ENCODE measurements around the gene SZRD1. TPM values are rescaled to one million over a fixed set of nuclear protein-coding genes. Genes with fewer than 3 reads are reported as not detected.
A peak's percentile ranks its signal among the peaks of the same experiment; 100 is the strongest.

Gene SZRD1
- total RNA-seq, 1 experiment from 2014 or later, result 113 TPM

DNA sequence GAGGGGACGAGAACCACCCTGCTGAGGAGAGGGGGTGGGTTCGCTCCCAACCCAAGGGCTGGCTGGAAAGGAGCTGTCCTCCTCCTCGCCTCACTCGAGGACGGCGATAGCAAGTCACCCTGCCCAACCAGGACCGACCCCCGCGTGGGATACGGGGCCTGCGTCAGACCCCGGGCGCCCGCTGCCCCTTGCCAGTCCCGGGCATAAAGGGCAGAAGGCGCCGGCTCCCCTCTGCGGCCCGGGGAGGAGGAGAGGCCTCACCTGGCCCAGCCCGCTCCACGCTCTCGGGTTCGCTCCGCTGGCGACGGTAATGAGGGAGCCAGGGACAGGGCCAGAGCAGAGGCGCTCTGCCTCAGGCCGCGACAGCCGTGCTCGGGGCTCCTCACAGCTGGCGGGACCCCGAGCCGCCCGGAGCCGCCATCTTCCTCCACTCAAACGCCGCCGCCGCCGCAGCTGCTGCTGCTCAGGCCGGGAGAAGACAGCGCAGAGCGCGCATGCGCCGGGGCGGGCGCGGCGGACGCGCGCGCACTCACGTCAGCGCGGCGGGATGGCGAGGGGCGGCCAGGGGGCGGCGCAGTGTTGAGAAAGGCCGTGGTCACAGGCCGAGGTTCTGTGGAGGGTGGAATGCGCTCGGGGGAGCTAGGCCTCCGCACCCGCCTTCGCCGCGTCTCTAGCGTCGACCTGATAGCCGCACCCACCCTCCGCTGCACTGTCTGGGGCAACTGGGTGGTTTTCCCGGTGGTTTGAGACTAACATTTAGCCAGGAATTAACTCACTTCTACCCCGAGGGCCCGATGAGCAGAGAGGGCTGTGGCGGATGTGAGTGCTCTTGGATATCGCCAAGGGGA, 14.8 kb upstream of the SZRD1 start, which contains the start of gene FBXO42 (continued):
- TF ChIP-seq, protein P1, sequence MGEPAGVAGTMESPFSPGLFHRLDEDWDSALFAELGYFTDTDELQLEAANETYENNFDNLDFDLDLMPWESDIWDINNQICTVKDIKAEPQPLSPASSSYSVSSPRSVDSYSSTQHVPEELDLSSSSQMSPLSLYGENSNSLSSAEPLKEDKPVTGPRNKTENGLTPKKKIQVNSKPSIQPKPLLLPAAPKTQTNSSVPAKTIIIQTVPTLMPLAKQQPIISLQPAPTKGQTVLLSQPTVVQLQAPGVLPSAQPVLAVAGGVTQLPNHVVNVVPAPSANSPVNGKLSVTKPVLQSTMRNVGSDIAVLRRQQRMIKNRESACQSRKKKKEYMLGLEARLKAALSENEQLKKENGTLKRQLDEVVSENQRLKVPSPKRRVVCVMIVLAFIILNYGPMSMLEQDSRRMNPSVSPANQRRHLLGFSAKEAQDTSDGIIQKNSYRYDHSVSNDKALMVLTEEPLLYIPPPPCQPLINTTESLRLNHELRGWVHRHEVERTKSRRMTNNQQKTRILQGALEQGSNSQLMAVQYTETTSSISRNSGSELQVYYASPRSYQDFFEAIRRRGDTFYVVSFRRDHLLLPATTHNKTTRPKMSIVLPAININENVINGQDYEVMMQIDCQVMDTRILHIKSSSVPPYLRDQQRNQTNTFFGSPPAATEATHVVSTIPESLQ (CRISPR knock-in tag; IDR thresholded peaks at IDR 0.05), result no peak
- TF ChIP-seq FOXP1 (CRISPR knock-in tag; IDR thresholded peaks at IDR 0.05; ENCODE audit: borderline replicate concordance), result no peak; the same call in 1 of the 2 replicates
- TF ChIP-seq, protein P2, sequence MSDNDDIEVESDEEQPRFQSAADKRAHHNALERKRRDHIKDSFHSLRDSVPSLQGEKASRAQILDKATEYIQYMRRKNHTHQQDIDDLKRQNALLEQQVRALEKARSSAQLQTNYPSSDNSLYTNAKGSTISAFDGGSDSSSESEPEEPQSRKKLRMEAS (CRISPR knock-in tag; IDR thresholded peaks at IDR 0.05), result no peak
- TF ChIP-seq, protein P3, sequence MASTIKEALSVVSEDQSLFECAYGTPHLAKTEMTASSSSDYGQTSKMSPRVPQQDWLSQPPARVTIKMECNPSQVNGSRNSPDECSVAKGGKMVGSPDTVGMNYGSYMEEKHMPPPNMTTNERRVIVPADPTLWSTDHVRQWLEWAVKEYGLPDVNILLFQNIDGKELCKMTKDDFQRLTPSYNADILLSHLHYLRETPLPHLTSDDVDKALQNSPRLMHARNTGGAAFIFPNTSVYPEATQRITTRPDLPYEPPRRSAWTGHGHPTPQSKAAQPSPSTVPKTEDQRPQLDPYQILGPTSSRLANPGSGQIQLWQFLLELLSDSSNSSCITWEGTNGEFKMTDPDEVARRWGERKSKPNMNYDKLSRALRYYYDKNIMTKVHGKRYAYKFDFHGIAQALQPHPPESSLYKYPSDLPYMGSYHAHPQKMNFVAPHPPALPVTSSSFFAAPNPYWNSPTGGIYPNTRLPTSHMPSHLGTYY (CRISPR knock-in tag; IDR thresholded peaks at IDR 0.05), result no peak
- TF ChIP-seq, protein P4, sequence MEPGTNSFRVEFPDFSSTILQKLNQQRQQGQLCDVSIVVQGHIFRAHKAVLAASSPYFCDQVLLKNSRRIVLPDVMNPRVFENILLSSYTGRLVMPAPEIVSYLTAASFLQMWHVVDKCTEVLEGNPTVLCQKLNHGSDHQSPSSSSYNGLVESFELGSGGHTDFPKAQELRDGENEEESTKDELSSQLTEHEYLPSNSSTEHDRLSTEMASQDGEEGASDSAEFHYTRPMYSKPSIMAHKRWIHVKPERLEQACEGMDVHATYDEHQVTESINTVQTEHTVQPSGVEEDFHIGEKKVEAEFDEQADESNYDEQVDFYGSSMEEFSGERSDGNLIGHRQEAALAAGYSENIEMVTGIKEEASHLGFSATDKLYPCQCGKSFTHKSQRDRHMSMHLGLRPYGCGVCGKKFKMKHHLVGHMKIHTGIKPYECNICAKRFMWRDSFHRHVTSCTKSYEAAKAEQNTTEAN (CRISPR knock-in tag; IDR thresholded peaks at IDR 0.05), result no peak
- TF ChIP-seq, protein P5, sequence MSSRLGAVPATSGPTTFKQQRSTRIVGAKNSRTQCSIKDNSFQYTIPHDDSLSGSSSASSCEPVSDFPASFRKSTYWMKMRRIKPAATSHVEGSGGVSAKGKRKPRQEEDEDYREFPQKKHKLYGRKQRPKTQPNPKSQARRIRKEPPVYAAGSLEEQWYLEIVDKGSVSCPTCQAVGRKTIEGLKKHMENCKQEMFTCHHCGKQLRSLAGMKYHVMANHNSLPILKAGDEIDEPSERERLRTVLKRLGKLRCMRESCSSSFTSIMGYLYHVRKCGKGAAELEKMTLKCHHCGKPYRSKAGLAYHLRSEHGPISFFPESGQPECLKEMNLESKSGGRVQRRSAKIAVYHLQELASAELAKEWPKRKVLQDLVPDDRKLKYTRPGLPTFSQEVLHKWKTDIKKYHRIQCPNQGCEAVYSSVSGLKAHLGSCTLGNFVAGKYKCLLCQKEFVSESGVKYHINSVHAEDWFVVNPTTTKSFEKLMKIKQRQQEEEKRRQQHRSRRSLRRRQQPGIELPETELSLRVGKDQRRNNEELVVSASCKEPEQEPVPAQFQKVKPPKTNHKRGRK (CRISPR knock-in tag; IDR thresholded peaks at IDR 0.05; ENCODE audit: borderline replicate concordance), result no peak
- peak; percentile 82; the same call in 1 of the 2 replicates for TF ChIP-seq SP1 (CRISPR knock-in tag; conservative IDR thresholded peaks at IDR 0.05)
- TF ChIP-seq, protein P6, sequence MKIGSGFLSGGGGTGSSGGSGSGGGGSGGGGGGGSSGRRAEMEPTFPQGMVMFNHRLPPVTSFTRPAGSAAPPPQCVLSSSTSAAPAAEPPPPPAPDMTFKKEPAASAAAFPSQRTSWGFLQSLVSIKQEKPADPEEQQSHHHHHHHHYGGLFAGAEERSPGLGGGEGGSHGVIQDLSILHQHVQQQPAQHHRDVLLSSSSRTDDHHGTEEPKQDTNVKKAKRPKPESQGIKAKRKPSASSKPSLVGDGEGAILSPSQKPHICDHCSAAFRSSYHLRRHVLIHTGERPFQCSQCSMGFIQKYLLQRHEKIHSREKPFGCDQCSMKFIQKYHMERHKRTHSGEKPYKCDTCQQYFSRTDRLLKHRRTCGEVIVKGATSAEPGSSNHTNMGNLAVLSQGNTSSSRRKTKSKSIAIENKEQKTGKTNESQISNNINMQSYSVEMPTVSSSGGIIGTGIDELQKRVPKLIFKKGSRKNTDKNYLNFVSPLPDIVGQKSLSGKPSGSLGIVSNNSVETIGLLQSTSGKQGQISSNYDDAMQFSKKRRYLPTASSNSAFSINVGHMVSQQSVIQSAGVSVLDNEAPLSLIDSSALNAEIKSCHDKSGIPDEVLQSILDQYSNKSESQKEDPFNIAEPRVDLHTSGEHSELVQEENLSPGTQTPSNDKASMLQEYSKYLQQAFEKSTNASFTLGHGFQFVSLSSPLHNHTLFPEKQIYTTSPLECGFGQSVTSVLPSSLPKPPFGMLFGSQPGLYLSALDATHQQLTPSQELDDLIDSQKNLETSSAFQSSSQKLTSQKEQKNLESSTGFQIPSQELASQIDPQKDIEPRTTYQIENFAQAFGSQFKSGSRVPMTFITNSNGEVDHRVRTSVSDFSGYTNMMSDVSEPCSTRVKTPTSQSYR (CRISPR knock-in tag; IDR thresholded peaks at IDR 0.05), result no peak
- TF ChIP-seq, protein P7, sequence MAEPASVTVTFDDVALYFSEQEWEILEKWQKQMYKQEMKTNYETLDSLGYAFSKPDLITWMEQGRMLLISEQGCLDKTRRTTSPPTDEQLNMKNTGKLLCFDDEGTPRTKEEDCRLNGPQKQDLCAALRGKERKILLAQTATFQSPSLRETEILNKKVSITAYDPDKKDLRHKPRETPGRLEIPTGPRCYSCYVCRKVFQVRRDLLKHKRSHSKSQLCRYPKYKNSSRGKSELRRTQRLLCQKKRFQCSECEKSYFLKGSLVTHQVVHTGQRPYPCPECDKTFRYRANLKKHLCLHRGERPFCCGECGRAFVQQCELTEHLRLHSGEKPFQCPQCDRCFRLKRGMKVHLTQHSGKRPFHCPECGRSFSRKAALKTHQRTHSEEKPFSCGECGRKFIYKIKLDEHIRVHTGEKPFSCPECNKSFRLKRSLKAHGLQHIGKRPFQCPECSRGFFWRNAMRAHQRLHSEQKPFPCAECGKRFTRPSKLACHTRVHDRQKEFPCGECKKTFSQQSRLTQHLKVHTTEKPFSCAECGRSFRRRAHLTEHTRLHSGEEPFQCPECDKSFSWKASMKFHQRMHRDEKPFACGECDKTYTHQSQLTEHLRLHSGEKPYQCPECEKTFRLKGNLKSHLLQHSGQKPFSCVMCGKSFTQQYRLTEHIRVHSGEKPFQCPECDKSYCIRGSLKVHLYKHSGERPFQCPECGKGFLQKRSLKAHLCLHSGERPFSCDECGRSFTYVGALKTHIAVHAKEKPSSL (CRISPR knock-in tag; conservative IDR thresholded peaks at IDR 0.05), result no peak
- TF ChIP-seq, protein P8, sequence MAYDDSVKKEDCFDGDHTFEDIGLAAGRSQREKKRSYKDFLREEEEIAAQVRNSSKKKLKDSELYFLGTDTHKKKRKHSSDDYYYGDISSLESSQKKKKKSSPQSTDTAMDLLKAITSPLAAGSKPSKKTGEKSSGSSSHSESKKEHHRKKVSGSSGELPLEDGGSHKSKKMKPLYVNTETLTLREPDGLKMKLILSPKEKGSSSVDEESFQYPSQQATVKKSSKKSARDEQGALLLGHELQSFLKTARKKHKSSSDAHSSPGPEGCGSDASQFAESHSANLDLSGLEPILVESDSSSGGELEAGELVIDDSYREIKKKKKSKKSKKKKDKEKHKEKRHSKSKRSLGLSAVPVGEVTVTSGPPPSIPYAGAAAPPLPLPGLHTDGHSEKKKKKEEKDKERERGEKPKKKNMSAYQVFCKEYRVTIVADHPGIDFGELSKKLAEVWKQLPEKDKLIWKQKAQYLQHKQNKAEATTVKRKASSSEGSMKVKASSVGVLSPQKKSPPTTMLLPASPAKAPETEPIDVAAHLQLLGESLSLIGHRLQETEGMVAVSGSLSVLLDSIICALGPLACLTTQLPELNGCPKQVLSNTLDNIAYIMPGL (CRISPR knock-in tag; IDR thresholded peaks at IDR 0.05), result peak; percentile 77; the same call in 1 of the 2 replicates
- peak; percentile 12; the same call in 1 of the 2 replicates for TF ChIP-seq SMAD3 (CRISPR knock-in tag; IDR thresholded peaks at IDR 0.05; ENCODE audit: borderline replicate concordance)
- TF ChIP-seq CREB1 (CRISPR knock-in tag; IDR thresholded peaks at IDR 0.05), result 0 out of 2 replicates have a peak, but pooled peaks have one; percentile 18
- TF ChIP-seq, protein P9, sequence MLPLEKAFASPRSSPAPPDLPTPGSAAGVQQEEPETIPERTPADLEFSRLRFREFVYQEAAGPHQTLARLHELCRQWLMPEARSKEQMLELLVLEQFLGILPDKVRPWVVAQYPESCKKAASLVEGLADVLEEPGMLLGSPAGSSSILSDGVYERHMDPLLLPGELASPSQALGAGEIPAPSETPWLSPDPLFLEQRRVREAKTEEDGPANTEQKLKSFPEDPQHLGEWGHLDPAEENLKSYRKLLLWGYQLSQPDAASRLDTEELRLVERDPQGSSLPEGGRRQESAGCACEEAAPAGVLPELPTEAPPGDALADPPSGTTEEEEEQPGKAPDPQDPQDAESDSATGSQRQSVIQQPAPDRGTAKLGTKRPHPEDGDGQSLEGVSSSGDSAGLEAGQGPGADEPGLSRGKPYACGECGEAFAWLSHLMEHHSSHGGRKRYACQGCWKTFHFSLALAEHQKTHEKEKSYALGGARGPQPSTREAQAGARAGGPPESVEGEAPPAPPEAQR (CRISPR knock-in tag; IDR thresholded peaks at IDR 0.05), result no peak
- TF ChIP-seq MXD4 (CRISPR knock-in tag; IDR thresholded peaks at IDR 0.05; ENCODE audit: borderline replicate concordance), result no peak
- peak; percentile 17; the same call in 1 of the 2 replicates for TF ChIP-seq NFE2L1 (CRISPR knock-in tag; IDR thresholded peaks at IDR 0.05)
- TF ChIP-seq, protein P10, sequence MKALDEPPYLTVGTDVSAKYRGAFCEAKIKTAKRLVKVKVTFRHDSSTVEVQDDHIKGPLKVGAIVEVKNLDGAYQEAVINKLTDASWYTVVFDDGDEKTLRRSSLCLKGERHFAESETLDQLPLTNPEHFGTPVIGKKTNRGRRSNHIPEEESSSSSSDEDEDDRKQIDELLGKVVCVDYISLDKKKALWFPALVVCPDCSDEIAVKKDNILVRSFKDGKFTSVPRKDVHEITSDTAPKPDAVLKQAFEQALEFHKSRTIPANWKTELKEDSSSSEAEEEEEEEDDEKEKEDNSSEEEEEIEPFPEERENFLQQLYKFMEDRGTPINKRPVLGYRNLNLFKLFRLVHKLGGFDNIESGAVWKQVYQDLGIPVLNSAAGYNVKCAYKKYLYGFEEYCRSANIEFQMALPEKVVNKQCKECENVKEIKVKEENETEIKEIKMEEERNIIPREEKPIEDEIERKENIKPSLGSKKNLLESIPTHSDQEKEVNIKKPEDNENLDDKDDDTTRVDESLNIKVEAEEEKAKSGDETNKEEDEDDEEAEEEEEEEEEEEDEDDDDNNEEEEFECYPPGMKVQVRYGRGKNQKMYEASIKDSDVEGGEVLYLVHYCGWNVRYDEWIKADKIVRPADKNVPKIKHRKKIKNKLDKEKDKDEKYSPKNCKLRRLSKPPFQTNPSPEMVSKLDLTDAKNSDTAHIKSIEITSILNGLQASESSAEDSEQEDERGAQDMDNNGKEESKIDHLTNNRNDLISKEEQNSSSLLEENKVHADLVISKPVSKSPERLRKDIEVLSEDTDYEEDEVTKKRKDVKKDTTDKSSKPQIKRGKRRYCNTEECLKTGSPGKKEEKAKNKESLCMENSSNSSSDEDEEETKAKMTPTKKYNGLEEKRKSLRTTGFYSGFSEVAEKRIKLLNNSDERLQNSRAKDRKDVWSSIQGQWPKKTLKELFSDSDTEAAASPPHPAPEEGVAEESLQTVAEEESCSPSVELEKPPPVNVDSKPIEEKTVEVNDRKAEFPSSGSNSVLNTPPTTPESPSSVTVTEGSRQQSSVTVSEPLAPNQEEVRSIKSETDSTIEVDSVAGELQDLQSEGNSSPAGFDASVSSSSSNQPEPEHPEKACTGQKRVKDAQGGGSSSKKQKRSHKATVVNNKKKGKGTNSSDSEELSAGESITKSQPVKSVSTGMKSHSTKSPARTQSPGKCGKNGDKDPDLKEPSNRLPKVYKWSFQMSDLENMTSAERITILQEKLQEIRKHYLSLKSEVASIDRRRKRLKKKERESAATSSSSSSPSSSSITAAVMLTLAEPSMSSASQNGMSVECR (CRISPR knock-in tag; IDR thresholded peaks at IDR 0.05; ENCODE audit: borderline replicate concordance), result peak; percentile 64; the same call in 1 of the 2 replicates

All from WTC11 (cell line).